ENCODE measurements around the gene OR4D2. TPM values are rescaled to one million over a fixed set of nuclear protein-coding genes. Genes with fewer than 3 reads are reported as not detected.

OR4D2 gene
- total RNA-seq, 1 donor from 2014 or later: not detected

DNA sequence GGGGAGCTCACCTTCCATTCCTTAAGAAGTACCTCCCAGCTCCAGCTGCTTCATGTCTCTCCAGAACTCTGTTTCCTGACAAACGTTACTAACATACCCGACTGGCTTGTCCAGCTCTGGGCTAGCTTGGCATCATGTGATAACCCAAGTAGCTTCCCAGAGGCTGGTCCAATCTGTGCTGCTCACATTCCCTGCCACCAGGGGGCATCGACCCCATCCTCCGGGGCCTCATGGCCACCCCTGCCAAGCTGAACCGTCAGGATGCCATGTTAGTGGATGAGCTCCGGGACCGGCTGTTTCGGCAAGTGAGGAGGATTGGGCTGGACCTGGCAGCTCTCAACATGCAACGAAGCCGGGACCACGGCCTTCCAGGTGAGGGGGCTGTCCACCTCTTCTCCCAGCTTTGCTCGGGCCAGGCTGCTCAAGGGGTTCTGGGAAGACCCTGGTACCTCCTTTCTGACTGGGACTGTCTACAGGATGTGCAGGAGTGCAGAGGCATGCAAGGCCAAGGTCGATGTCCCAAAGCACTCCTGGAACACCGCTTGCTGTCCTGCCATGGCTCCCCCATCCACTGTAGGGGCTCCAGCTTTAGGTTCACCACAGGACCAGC is 33.3 kb downstream of the OR4D2 start:
- DNase-seq (ENCODE audit: missing footprints): no peak
- no peak for ATAC-seq
- intact Hi-C loops (cut with DNase I): no loop called here

DNA sequence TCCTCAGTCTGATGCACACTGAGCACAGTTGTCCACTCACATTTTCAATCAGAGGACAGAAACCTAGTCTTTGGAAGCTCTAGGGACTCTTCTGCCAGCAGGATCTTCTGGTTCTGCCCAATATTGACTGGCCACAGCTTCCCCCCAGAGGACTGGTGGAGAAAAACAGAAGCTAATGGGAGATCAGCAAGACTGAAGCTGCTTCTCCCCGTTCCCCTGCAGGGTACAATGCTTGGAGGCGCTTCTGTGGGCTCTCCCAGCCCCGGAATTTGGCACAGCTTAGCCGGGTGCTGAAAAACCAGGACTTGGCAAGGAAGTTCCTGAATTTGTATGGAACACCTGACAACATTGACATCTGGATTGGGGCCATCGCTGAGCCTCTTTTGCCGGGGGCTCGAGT is 36.1 kb downstream of the OR4D2 start:
- ATAC-seq (no peak), DNase-seq (ENCODE audit: missing footprints) (no peak)
- intact Hi-C loops (cut with DNase I): no loop called here

DNA sequence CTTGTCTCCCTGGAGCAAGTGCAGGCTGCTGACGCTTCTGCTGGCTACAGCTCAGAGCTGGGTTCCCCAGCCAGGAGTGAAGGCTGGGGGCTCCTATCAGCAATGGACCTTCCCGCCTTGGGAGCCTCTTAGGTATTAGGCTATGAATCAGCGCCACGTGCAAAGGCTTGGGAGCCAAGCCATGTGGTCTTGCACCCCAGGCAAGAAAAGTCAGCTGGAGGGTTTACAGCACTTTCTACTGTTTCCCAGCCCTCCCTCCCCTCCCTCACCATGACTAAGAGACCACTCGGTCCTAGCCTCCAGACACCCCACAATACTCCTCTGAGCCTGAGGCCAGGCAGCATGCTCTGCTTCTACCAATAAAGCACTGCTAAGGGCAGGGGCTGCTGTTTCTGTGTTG is 38.0 kb downstream of the OR4D2 start:
- no peak for DNase-seq (ENCODE audit: missing footprints)
- no peak for ATAC-seq

DNA sequence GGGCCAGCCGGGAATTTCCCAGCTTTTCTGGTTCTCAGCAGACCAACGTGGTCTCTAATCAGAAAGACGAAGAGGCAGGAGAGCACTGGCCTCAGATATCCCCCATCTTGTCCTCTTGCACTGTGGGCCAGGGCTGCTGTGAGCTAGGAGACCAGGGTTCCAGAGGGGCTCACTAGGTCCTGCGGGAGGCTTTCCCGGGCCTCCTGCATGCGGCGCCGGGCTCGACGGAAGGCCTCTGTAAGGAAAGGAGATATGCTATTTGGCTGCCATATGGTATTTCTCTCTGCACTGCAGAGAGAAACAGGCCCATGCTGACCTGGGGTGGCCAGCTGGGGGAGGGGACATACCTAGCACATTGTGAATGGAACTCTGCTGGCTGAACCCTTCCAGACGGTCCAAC is 39.2 kb downstream of the OR4D2 start:
- no peak for ATAC-seq
- DNase-seq (ENCODE audit: missing footprints): no peak
- intact Hi-C loops (cut with DNase I): no loop called here

More for the DNA sequence above, 38.0 kb downstream of the OR4D2 start:
- intact Hi-C loops (cut with DNase I): no loop called here

DNA sequence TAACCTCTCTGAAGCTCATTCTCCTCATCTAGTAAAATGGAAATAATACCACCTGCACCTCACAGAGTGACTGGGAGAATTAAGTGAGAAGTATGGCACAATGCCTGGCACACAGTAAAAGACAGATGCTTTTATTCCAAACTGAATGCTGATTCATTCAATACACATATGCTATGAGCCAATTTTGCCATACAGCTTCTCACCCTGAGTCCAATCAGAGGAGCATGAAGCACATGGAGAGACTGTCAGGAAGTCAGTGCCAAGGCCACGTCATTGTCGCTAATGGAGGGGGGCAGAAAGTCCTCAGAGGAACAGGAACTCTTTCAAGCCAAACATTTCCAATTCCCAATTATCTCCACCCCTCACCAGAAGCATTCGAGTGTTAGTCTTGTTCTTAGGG is 40.7 kb downstream of the OR4D2 start:
- intact Hi-C loops (cut with DNase I): no loop called here
- DNase-seq (ENCODE audit: missing footprints) (no peak), ATAC-seq (no peak)

DNA sequence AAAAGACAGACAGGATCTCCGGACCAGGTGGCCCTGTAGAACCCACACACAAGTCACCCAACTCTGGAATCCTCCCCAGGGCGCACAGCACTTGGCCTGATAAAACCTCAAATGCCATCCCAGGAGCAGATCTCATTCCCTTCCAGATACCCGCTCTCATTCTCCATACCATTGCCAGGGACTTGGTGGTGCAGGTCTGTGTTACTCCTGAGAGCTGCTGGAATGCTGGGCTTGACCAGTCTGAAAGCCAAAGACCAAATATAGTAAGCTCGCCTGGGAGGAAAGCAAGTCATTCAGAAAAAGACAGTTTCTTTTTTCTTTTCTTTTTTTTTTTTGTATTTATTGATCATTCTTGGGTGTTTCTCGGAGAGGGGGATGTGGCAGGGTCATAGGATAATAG is 41.6 kb downstream of the OR4D2 start:
- no peak for DNase-seq (ENCODE audit: missing footprints)
- no peak for ATAC-seq
- intact Hi-C loops (cut with DNase I): no loop called here

DNA sequence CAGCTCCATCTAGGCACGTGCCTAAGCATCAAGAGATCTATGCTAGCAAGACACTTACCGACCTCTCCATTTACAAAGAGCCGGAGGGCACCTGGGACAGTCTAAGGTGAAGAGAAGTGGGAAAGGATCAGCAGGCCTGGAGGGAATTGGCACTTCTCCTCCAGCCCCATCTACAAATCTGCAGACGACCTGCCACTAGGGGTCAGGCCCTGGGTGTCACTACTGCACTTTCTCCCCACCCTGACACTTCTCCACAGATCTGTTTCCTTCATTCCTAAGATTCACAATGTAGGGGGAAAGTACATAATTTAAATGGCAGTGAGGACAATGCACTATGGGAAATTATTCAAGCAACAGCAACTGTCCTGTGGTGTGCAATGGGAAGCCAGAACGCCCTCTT is 44.1 kb downstream of the OR4D2 start:
- intact Hi-C loops (cut with DNase I): no loop called here
- DNase-seq (ENCODE audit: missing footprints) (no peak), ATAC-seq (no peak)

DNA sequence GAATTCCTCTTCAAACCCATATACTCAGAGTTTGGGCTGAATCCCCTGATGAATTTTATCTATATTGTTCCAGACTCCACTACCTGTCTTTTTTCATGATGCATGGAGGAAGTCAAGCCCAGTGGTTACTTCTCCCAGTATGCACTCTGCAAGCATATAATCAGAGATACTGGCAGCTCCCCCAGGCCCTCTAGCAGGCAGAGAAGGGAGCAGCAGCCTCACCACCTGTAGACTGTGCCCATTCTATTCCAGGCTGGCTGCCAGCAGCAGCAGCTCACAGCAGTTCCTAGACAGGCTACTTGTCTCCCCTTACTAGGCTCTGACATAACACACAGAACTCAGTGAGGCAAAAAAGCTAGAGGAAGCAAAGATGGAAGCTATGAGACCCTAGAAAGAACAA is 48.9 kb downstream of the OR4D2 start:
- DNase-seq (ENCODE audit: missing footprints) (no peak), ATAC-seq (no peak)
- intact Hi-C loops (cut with DNase I): no loop called here

DNA sequence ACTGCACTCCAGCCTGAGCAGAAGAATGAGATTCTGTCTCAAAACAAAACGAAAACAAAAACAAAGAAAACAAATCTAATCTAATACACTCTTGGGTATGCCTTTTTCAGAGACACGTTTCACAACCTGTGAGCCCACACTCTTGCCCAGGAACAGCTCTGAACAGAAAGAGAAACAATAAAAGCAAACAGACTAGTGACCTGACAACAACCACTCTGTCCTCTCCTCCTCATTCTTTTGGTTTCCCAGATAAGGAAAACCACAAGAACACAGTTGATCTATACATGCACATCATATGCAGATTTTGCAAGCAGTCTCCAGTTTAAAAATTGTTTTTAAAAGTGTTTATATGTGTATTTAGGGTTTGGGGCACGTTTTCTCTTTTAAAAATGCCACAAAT is 51.0 kb downstream of the OR4D2 start:
- intact Hi-C loops (cut with DNase I): no loop called here
- ATAC-seq (no peak), DNase-seq (ENCODE audit: missing footprints) (no peak)

DNA sequence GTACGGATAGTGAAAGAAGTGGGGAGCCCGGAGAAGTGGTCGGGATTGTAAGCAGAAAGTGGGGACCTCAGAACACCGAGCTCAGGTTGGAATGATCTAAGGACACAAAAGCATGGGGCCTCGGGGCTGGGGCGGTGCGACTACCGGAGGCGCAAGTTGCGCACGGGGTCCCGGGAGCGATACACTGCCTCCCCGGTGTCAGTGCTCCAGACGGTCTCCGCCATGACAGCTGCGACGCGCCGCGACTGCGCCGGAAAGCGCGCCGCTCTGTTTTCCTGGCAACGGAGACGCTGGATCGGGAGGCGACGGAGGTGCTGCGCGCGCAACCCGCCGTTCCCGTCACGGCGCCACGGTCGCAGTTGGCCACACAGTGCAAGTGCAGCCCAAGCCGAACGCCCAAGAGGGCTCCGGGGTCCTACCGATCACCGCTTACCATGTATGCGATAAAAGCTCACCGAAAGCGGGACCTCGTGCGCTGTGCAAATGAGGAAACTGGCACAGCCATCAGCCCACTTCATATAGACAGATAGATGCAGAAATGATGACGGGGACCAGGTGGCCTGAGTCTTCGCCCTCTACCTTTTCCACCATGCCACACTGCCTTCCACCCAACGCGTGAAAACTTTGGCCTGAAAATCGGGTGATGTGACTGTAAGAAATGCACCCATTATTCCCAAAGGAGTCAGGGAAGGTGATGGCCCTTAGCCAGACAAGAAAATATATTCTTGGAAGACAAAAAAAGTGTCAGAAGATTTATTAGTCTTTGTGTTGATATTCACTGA is 52.4 kb downstream of the OR4D2 start, which contains the start of gene MKS1:
Gene MKS1 (minus strand): TSS at position 249 of the 782 bp plus-strand sequence. CDS start 25 bp downstream, at position 224.
- ATAC-seq (peak; percentile 99), DNase-seq (ENCODE audit: missing footprints) (peak; percentile 97)
- intact Hi-C loops (cut with DNase I): no loop called here

DNA sequence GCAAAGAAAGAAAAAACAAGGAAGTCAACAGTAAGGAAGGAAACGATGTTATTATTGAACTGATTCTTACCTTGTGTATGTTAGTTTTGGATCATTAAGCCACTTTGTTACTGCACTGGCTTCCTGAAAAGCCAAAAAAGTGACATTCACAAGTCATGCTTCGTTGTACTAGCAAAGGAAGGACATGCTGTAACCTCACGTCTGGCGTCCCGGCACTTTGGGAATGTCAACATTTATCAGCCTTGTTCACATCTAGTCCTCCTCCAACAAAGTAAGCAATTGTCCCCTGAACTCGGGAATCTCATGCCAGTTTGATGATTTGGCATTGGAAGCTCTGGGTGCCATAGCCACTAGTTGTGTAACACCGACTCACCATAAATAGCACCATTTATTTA is 53.0 kb downstream of the OR4D2 start:
- no peak for DNase-seq (ENCODE audit: missing footprints)
- intact Hi-C loops (cut with DNase I): no loop called here
- ATAC-seq: no peak

Other genes with a start within 250 kb of the OR4D2 start
- 49.1 TPM for gene CUEDC1, start 211.6 kb upstream of the OR4D2 start, total RNA-seq
- gene VEZF1, start 178.7 kb upstream of the OR4D2 start, total RNA-seq: 74.2 TPM
- 92.8 TPM for gene SRSF1, start 159.7 kb upstream of the OR4D2 start, total RNA-seq
- gene DYNLL2, start 83.6 kb upstream of the OR4D2 start, total RNA-seq: 81.4 TPM
- not detected for gene OR4D1, start 18.6 kb upstream of the OR4D2 start, total RNA-seq
- gene EPX, start 25.7 kb downstream of the OR4D2 start, total RNA-seq: not detected
- 7.7 TPM for gene MKS1, start 52.3 kb downstream of the OR4D2 start, total RNA-seq
- gene LPO, start 71.6 kb downstream of the OR4D2 start, total RNA-seq: not detected
- 0.08 TPM for gene MPO, start 114.0 kb downstream of the OR4D2 start, total RNA-seq
- 12.1 TPM for gene TSPOAP1, start 161.8 kb downstream of the OR4D2 start, total RNA-seq
- 58.2 TPM for gene SUPT4H1, start 185.2 kb downstream of the OR4D2 start, total RNA-seq